H1 (cell line): Measurements from ENCODE around the gene TSTD2. TPM values are rescaled to one million over a fixed set of nuclear protein-coding genes. Genes with fewer than 3 reads are reported as not detected.

Source experiments
- CTCF ChIA-PET: fragments of 300-600 bp; sonication (Branson Sonifier 250); formaldehyde crosslinking; loops from one replicate; lab custom pipeline; 2021; ENCODE audit not compliant: partially characterized antibody; lab: Charles Lee
- POLR2A ChIA-PET: fragments of 300-600 bp; sonication (Branson Sonifier 250); formaldehyde crosslinking; loops from one replicate; lab custom pipeline; 2021; ENCODE audit warnings: inconsistent platforms; ENCODE audit not compliant: partially characterized antibody; lab: Charles Lee
- DNase-seq, 2 experiments: peaks; one replicate each; pipeline versions ENCODE4 v3.0.0 to v3.0.0-alpha.2; 2010 to 2022; ENCODE audit warnings: low spot score in 2 of 2, low read depth in 1 of 2, mixed read lengths in 1 of 2
- FAIRE-seq: peaks from 2 replicates; lab custom pipeline; 2011; peaks lifted over from hg19 to GRCh38; lab: Jason Lieb, UNC
- H2AFZ ChIP-seq: 2 replicates; pipeline ENCODE4 v1.8.1; 2012; ENCODE audit warnings: low read length, inconsistent platforms
- H2AK5ac ChIP-seq: 2 replicates; pipeline ENCODE4 v1.6.1; 2013; ENCODE audit warnings: low read depth, low read length
- H2BK120ac ChIP-seq: replicated peaks from 2 replicates; pipeline ENCODE3; 2013; ENCODE audit warnings: low read depth, low read length, inconsistent platforms
- H2BK12ac ChIP-seq: 2 replicates; pipeline ENCODE4 v1.6.1; 2013; ENCODE audit warnings: low read depth, low read length
- H2BK15ac ChIP-seq: 2 replicates; pipeline ENCODE4 v1.6.1; 2013; ENCODE audit warnings: low read length
- H2BK20ac ChIP-seq: 2 replicates; pipeline ENCODE4 v1.6.1; 2013; ENCODE audit warnings: low read length
- H2BK5ac ChIP-seq: 2 replicates; pipeline ENCODE4 v1.6.1; 2013; ENCODE audit warnings: low read depth, low read length
- H3K14ac ChIP-seq: 2 replicates; pipeline ENCODE4 v1.6.1; 2013; ENCODE audit warnings: inconsistent platforms; ENCODE audit not compliant: insufficient read length
- H3K18ac ChIP-seq: 2 replicates; pipeline ENCODE4 v1.6.1; 2013; ENCODE audit warnings: low read length; ENCODE audit errors: extremely low read depth
- H3K23ac ChIP-seq: 2 replicates; pipeline ENCODE4 v1.6.1; 2013; ENCODE audit warnings: inconsistent platforms; ENCODE audit not compliant: insufficient read length
- H3K23me2 ChIP-seq: 2 replicates; pipeline ENCODE4 v1.6.1; 2013; ENCODE audit warnings: low read depth, low read length
- H3K27ac ChIP-seq: 2 replicates; pipeline ENCODE4 v1.6.1; 2011; ENCODE audit warnings: low read depth, low read length, inconsistent platforms
- H3K27me3 ChIP-seq, 4 experiments: replicated peaks in 1 of 4; 1 replicate in 1 of 4; 2 replicates in 3 of 4; pipeline versions ENCODE4 v1.6.1 to v1.8.1; 2011 to 2013; ENCODE audit warnings: low read length in 3 of 4, mild to moderate bottlenecking in 3 of 4, inconsistent platforms in 2 of 4, mixed read lengths in 2 of 4, moderate library complexity in 1 of 4; ENCODE audit not compliant: control insufficient read depth in 3 of 4, insufficient read depth in 3 of 4; ENCODE audit errors: extremely low read depth in 1 of 4
- H3K36me3 ChIP-seq, 4 experiments: 2 replicates each; pipeline versions ENCODE4 v1.6.1 to v1.8.1; 2011 to 2013; ENCODE audit warnings: mild to moderate bottlenecking in 4 of 4, low read length in 3 of 4, moderate library complexity in 2 of 4, control low read depth in 1 of 4, inconsistent platforms in 1 of 4; ENCODE audit not compliant: insufficient read depth in 4 of 4, control insufficient read depth in 2 of 4
- H3K4ac ChIP-seq: replicated peaks from 2 replicates; pipeline ENCODE3; 2013; ENCODE audit warnings: low read length, low read depth, mixed read lengths, inconsistent platforms; ENCODE audit not compliant: insufficient read length
- H3K4me1 ChIP-seq, 4 experiments: replicated peaks in 1 of 4; 1 replicate in 1 of 4; 2 replicates in 3 of 4; pipeline versions ENCODE4 v1.6.1 to v1.8.1; 2011 to 2013; ENCODE audit warnings: low read length in 3 of 4, inconsistent platforms in 2 of 4, mixed read lengths in 1 of 4; ENCODE audit not compliant: insufficient read depth in 4 of 4, control insufficient read depth in 3 of 4
- H3K4me2 ChIP-seq, 2 experiments: 2 replicates each; pipeline versions ENCODE4 v1.6.1 to v1.8.1; 2011 to 2013; ENCODE audit warnings: low read depth in 2 of 2, low read length in 2 of 2, control low read depth in 1 of 2, inconsistent platforms in 1 of 2, mild to moderate bottlenecking in 1 of 2; ENCODE audit not compliant: insufficient read depth in 1 of 2
- H3K4me3 ChIP-seq, 4 experiments: fragments of 200-600, 300-600 bp in 1 of 4; sonication (generic), shearing (Covaris generic), sonication (Bioruptor Twin) in 1 of 4; 2 replicates each; pipeline versions ENCODE4 v1.5.1 to v1.8.1; 2011 to 2016; ENCODE audit warnings: low read length in 4 of 4, low read depth in 3 of 4, control low read depth in 2 of 4, inconsistent platforms in 2 of 4, mild to moderate bottlenecking in 2 of 4, mixed read lengths in 1 of 4, moderate library complexity in 1 of 4; ENCODE audit not compliant: insufficient read depth in 2 of 4; ENCODE audit errors: extremely low read depth in 1 of 4
- H3K56ac ChIP-seq: replicated peaks from 2 replicates; pipeline ENCODE3; 2013; ENCODE audit warnings: low read depth, mild to moderate bottlenecking, mixed read lengths, low read length, inconsistent platforms; ENCODE audit not compliant: insufficient read length
- H3K79me1 ChIP-seq: 2 replicates; pipeline ENCODE4 v1.6.1; 2013; ENCODE audit warnings: low read depth, low read length, control low read depth
- H3K79me2 ChIP-seq, 2 experiments: 2 replicates each; pipeline versions ENCODE4 v1.6.1 to v1.8.1; 2012 to 2013; ENCODE audit warnings: low read length in 2 of 2, mild to moderate bottlenecking in 2 of 2, inconsistent platforms in 1 of 2; ENCODE audit not compliant: insufficient read depth in 2 of 2, control insufficient read depth in 1 of 2
- H3K9ac ChIP-seq, 4 experiments: replicated peaks in 1 of 4; 1 replicate in 1 of 4; 2 replicates in 3 of 4; pipeline versions ENCODE4 v1.6.1 to v1.8.1; 2011 to 2013; ENCODE audit warnings: low read depth in 3 of 4, low read length in 3 of 4, control low read depth in 2 of 4, mild to moderate bottlenecking in 2 of 4, moderate library complexity in 2 of 4, inconsistent platforms in 1 of 4; ENCODE audit errors: extremely low read depth in 1 of 4
- H3K9me3 ChIP-seq, 2 experiments: 2 replicates each; pipeline versions ENCODE4 v1.6.1 to v1.8.1; 2012 to 2013; ENCODE audit warnings: mild to moderate bottlenecking in 2 of 2, moderate library complexity in 2 of 2, control low read depth in 1 of 2, inconsistent platforms in 1 of 2, low read depth in 1 of 2, low read length in 1 of 2, mixed read lengths in 1 of 2; ENCODE audit not compliant: insufficient read depth in 2 of 2
- H4K20me1 ChIP-seq, 2 experiments: replicated peaks in 1 of 2; 2 replicates each; pipeline versions ENCODE3 to v1.8.1; 2011 to 2013; ENCODE audit warnings: inconsistent platforms in 2 of 2, low read length in 2 of 2, mild to moderate bottlenecking in 1 of 2; ENCODE audit not compliant: insufficient read depth in 2 of 2, control insufficient read depth in 1 of 2
- H4K5ac ChIP-seq: 2 replicates; pipeline ENCODE4 v1.6.1; 2013; ENCODE audit warnings: low read length, low read depth, mixed read lengths, inconsistent platforms; ENCODE audit not compliant: insufficient read length
- H4K8ac ChIP-seq: 2 replicates; pipeline ENCODE4 v1.8.0; 2013; ENCODE audit warnings: mild to moderate bottlenecking, moderate library complexity, low read length, inconsistent platforms; ENCODE audit not compliant: insufficient read depth; ENCODE audit errors: extremely low read depth
- H4K91ac ChIP-seq: replicated peaks from 2 replicates; pipeline ENCODE3; 2013; ENCODE audit warnings: low read length, mixed read lengths, inconsistent platforms; ENCODE audit not compliant: insufficient read length
- CEBPB ChIP-seq: IDR thresholded peaks from 2 replicates; pipeline ENCODE4 v1.6.1; 2012; ENCODE audit warnings: low read depth, low read length
- JUN ChIP-seq: IDR thresholded peaks from 2 replicates; pipeline ENCODE4 v1.6.1; 2011; ENCODE audit warnings: low read depth, mild to moderate bottlenecking, improper control_type of control experiment, low read length
- SAP30 ChIP-seq: fragments of 300-600 bp; sonication (generic); IDR thresholded peaks from 2 replicates; pipeline ENCODE4 v1.7.1; 2012; ENCODE audit warnings: low read length, moderate library complexity, mild to moderate bottlenecking, inconsistent platforms; ENCODE audit not compliant: insufficient read depth, insufficient replicate concordance
- ZNF274 ChIP-seq: IDR thresholded peaks from 2 replicates; pipeline ENCODE4 v1.7.0; 2012; ENCODE audit warnings: low read length, borderline replicate concordance; ENCODE audit errors: extremely low read depth
- WGBS, 2 experiments: shearing (Covaris generic) in 1 of 2; methylation state at CpG; one replicate each; pipeline versions ENCODE4 v1.1.6 to v1.1.7; 2013 to 2015; ENCODE audit warnings: low lambda C conversion rate in 2 of 2, mixed read lengths in 2 of 2, inconsistent platforms in 1 of 2, low coverage in 1 of 2, missing lambda C conversion rate in 1 of 2; ENCODE audit not compliant: insufficient replicate concordance in 2 of 2, insufficient coverage in 1 of 2, insufficient read length in 1 of 2; ENCODE audit errors: extremely low coverage in 1 of 2, missing lambda C conversion rate in 1 of 2; 5-methylcytosine and 5-hydroxymethylcytosine counted together
- polyA plus RNA-seq, 7 experiments: library from polyadenylated mRNA; depleted of rRNA in 3 of 7; stranded (reverse) in 5 of 7; unstranded in 2 of 7; fragments of >200 nt in 5 of 7; fragments of 200-250 nt in 2 of 7; gene quantifications; 1 replicate in 5 of 7; 2 replicates in 1 of 7; 4 replicates in 1 of 7; pipeline versions ENCODE4 v1.2.1 to v1.2.3, GENCODE V29; 2011 to 2013; ENCODE audit warnings: missing spikeins in 2 of 7, mixed read lengths in 2 of 7
- total RNA-seq: library from RNA; stranded (reverse); fragmentation: NEBNext Ultra II Directional; extraction: Animal tissue kit (Norgen Biotek cat#: 25700); gene quantifications from 2 replicates; pipeline ENCODE4 v1.2.1, GENCODE V29; 2021

The TSTD2 gene
- total and polyA plus RNA-seq, 2 of the 8 experiments (the other 6 are each of a cell fraction or from before 2014, with no cell fraction given), result 16.1 to 17.5 TPM

DNA sequence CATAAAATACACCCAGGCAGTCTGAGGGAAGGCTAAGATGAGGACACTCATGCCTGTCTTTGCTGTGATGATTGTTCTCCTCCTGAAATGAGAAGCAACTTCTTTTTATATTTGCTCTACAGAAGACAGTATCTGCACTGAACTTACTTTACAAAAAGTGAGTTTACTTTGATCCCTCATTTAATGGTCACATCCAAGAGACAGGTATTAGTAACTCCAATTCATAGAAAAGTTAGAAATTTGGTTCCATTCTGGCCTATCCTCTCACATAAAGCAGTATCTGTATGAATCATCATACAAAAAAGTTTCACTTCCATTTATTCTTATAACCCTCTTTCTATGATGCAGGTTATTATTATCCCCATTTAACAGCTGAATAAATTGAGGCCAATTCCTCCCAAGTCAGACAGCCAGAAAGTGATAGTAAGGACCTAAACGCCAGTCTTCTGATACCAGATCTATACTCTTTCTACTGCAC, 15.2 kb downstream of the TSTD2 start:
- 0 out of 2 replicates have a peak, but pooled peaks cover 2% of the 10 kb centered on the region for H3K79me1 ChIP-seq
- TF ChIP-seq CEBPB (no peak), ZNF274 (no peak), SAP30 (no peak), JUN (no peak)

More for the DNA sequence above, 15.2 kb downstream of the TSTD2 start:
- H3K18ac ChIP-seq, result no peak overlapping the region
- no peak overlapping the region for H3K56ac ChIP-seq
- H4K20me1 ChIP-seq, result peaks cover 0 to 4% of the 10 kb centered on the region in 2 experiments
- H3K9ac ChIP-seq, result no peak overlapping the region
- 94% methylated on average over 1 of the region's 1 CpG; no CpG with 5 or more reads in 1 of the 2 experiments for whole genome bisulfite sequencing, 2 experiments
- no peak overlapping the region for H3K23ac ChIP-seq
- H2BK120ac ChIP-seq, result no peak overlapping the region
- H4K8ac ChIP-seq, result no peak overlapping the region
- H4K5ac ChIP-seq, result no peak overlapping the region
- no peak overlapping the region for H2BK12ac ChIP-seq
- CTCF ChIA-PET, result interaction anchor here (8.1 kb wide), 1 partner anchor 148 kb away, joined by 205 read pairs; no protein-coding TSS in a partner anchor
- POLR2A ChIA-PET, result interaction anchor here (1.0 to 2.5 kb wide), 2 partner anchors 10 to 15 kb away, joined by 3 to 8 read pairs; partner anchors contain the start of genes NCBP1 and TSTD2
- H2AFZ ChIP-seq, result no peak overlapping the region
- no peak overlapping the region for H3K27ac ChIP-seq
- no peak overlapping the region for H2BK5ac ChIP-seq
- no peak overlapping the region for H2AK5ac ChIP-seq
- no peak overlapping the region for H4K91ac ChIP-seq
- no peaks in the 10 kb centered on the region for H3K4me1 ChIP-seq
- H2BK15ac ChIP-seq, result no peak overlapping the region
- H3K9me3 ChIP-seq, result peaks cover 12 to 13% of the 10 kb centered on the region in 2 experiments
- H3K4ac ChIP-seq, result no peak overlapping the region
- no peak overlapping the region for H3K14ac ChIP-seq
- no peaks in the 10 kb centered on the region for H3K79me2 ChIP-seq
- peaks cover 3 to 39% (median 13%) of the 10 kb centered on the region in 4 experiments; a peak in 6 of 8 replicates for H3K36me3 ChIP-seq
- DNase-seq (no peak), FAIRE-seq (no peak)
- no peaks in the 10 kb centered on the region for H3K27me3 ChIP-seq
- H3K23me2 ChIP-seq, result no peaks in the 10 kb centered on the region
- H2BK20ac ChIP-seq, result no peak overlapping the region
- H3K4me2 ChIP-seq, result no peak overlapping the region
- H3K4me3 ChIP-seq, result no peak overlapping the region
